HG03439 (cell line): Measurements from ENCODE around the gene ZFP57.

ENCODE experiments used
- ATAC-seq: cut with Tn5 transposase; IDR thresholded peaks from one replicate; pipeline ENCODE4 v1.9.1; 2021; ENCODE audit warnings: mild to moderate bottlenecking, moderate library complexity; ENCODE audit not compliant: unreplicated experiment

The ZFP57 gene

DNA sequence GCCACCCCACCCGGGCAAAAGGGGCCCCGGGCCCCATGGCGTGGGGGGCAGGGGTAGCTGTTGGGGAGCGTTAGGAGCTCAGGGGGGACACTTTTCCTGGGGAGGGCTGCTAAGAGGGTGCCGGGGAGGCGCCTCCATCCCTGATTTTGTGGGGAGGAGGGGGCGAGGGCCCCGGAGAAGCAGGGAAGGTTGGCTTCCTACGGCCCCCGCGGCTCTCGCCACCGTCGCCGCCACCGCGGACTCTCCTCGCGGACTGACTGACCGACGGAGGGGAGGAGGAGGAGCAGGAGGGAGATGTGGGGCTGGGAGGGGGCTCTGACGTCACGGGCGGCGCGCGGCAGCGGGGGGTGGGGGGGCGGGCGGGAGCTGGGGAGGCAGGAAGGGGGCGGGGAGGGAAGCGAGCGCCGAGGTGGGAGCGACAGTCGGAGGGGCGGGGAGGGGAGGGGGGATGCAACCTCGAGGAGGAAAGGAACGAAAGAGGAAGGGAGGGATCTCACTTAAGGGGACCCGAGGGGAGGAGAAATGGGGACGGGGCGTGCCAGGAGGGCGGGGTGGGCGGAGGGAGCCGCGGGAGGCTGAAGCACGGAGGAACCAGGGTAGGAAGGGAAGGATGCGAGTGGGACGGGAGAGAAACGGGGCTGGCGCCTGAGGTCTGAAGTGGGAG, 53.1 kb downstream of the ZFP57 start:
- ATAC-seq, result no peak

DNA sequence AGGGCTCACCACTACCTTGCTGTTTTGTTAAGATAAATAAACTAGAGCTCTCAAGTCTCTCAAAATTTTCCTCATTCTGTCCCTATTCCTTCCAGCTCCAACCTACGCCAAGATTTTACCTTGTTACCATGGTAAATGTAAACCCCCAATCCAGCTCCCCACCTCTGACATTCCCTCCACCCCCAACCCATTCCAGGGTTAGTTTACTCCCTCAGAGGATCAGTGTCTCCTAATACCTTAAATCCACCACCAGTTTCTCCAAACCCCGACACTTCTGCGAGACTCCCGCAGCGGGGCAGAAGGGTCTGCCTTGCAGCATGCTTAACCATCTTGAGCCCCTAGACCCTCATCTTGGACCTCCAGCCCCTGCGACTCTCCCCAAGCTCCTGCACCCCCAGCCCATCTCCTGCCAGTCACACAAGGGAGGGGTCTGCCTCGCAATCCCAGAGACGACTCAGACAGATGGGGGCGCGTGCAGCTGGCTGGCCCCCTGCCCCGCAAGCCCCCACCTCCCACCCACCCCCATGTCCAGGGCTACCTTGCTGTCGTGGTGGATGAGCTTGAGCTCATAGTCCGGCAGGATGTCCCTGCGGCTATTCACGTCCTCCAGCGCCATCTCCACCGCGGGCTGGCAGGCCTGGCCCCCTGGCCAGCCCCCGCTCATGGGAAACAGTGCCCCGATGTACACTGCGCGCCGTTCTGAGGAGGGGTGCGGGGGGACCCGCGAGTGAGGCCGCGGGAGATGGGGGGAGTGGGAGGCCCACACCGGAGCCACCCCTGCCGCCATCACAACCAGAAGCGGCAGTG, 53.8 kb downstream of the ZFP57 start:
- no peak for ATAC-seq

DNA sequence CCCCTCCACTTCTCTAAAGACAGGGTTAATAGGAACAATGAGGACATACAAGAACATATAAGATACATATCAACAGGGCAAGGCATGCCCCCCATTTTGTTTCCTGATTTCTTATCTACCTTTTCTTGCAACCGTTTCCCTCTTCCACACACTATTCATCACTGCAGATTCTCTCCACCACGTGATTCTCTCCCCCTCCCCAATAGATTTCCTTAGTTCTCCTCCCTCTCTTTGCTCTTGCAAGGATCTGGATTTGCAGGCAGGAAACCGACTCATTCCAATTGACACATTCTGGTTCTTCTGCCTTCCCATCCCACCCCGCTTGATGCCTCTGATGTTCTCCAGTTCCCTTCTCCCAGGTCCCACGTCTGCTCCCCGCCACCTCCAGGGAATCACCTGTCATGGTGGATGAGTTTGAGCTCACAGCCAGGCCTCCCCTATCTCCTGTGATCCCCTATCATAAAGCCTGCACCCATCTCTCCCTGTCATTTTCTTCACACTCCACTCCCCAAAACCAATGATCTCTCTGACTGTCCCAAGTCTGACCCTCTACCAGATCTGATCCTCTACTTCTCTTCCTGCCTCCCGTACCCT, 55.5 kb downstream of the ZFP57 start:
- no peak for ATAC-seq

DNA sequence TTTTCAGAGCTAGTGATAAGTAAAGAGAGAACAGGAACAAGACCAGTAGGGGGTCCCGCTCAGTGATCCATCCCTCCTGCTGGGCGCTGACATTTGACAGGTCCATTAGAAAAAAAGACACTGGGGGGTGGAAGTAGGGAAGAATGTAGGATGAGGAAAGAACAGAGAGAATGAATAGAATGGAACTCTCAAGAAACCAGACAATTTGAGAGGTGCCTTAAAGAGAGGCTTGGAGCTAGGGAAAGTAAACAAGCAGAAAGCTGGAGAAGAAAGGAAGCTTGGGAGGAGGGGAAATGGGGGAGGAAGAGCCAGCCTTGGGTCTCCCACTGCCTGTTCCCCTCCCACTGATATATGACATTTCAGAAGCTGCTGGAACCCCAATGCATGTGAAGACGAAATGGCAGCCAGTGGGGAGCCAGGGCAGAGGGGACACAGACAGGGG, 56.4 kb downstream of the ZFP57 start:
- no peak for ATAC-seq
